Choroid plexus epithelial cell (primary cell): ENCODE measurements around the gene STMP1.
A peak's percentile ranks its signal among the peaks of the same experiment; 100 is the strongest.

Source experiments
- DNase-seq: peaks from one replicate; pipeline ENCODE4 v3.0.0-alpha.2; 2010; ENCODE audit warnings: low read depth
- H3K4me3 ChIP-seq: 2 replicates; pipeline ENCODE4 v1.5.1; 2011; ENCODE audit warnings: low read depth, mild to moderate bottlenecking, control low read depth, low read length, moderate library complexity
- TF ChIP-seq, protein P1 (sequence below): conservative IDR thresholded peaks from 2 replicates; pipeline ENCODE4 v1.5.1; 2011; ENCODE audit warnings: low read depth, mild to moderate bottlenecking, control low read depth, inconsistent platforms, low read length, moderate library complexity

The STMP1 gene

DNA sequence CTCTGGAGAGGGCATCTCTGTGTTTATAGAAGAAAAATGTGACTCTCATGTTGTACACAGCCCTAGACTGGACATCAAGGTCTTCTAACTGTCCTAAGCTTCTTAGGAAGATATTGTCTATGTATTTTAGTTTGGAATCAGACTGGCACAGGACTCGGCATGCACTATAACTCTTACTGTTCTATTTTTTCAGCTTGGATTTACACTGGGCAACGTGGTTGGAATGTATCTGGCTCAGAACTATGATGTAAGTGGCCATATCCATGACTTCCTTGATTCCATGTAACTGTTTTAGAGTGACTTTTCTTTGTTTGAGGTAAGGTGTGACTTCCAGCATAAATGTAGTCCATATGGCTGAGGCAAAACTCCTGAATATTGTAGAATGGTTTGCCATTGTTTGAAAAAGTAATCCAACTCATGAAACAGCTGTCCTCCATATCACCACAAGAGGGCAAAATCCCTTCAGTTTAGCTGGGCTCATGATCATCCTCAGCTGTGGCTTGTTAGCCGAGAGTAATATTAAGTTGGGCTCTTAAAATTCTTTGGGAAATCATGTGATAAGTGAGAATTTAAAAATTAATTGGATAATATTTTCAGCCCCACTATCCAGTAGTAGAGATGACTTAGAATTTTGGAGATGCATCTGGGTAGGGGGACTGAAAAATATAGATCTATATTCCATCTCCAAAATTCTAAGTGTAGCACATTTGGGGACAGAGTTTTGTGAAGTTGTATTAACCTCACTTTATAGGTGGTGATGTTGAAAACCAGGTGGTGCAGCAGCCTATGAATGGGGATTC, 10.4 kb downstream of the STMP1 start:
- TF ChIP-seq, protein P1, sequence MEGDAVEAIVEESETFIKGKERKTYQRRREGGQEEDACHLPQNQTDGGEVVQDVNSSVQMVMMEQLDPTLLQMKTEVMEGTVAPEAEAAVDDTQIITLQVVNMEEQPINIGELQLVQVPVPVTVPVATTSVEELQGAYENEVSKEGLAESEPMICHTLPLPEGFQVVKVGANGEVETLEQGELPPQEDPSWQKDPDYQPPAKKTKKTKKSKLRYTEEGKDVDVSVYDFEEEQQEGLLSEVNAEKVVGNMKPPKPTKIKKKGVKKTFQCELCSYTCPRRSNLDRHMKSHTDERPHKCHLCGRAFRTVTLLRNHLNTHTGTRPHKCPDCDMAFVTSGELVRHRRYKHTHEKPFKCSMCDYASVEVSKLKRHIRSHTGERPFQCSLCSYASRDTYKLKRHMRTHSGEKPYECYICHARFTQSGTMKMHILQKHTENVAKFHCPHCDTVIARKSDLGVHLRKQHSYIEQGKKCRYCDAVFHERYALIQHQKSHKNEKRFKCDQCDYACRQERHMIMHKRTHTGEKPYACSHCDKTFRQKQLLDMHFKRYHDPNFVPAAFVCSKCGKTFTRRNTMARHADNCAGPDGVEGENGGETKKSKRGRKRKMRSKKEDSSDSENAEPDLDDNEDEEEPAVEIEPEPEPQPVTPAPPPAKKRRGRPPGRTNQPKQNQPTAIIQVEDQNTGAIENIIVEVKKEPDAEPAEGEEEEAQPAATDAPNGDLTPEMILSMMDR = peak; percentile 91
- H3K4me3 ChIP-seq = no peak overlapping the region
- DNase-seq = peak; percentile 92

DNA sequence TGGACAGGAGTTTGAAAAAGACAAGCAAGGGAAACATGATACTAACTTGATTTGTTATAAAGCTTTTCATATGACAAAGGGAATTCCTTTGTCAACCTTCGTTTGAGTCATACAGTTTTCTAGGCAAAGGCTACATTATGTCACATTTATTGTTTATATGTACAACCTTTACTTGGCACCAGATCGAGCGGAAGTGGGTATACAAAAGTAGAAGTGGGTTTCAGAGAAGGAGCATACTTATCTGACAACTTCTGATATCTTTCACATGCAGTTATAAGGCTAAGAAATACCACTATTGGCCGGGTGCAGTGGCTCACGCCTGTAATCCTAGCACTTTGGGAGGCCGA, 11.0 kb downstream of the STMP1 start:
- H3K4me3 ChIP-seq = no peak overlapping the region
- DNase-seq = peak; percentile 63
- TF ChIP-seq, protein P1 = no peak

DNA sequence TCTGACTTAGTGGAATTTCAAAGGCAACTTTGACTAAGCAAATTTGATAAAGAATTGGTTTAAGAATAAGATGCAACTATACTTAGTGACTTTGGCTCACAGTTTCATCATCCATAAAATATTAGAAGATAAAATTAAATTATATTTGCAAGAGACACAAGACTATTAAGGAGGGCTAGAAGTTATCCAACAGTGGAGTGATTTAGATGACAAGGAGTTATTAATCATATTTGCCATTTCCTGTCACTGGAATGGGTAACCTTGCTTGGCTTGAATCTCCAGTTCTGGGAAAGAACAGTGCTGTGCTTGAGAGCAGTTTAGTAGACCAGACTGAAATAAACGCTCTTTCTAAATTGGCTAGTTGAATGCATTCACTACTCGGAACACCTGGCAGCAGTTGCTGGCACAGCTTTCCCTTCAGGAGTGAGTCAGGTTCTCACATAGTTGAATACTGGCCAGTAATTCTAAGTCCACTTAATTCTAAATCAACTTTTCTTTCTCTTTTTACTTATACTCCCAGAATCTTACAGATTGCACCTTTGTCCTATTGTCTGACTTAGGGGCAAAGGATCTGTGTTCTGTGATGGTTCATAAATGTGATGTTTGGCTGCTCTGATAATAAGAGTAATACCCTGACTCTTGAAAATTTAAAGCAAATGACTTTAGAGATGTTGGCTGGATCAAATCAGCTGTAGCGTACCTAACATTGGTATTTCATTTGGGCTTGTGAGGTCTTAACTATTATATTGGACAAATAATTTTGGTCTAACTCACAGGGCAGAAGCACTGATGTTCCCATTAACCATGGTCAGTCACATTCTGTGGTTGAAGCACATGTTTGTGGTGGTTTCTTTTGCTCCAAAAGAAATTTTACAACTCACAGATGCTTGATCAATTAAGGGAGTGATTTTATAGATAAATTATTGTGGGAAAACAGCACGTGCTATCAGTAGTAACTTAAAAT, 16.6 kb downstream of the STMP1 start:
- no peak overlapping the region for H3K4me3 ChIP-seq
- peak; percentile 80 for DNase-seq
- TF ChIP-seq, protein P1 = no peak

DNA sequence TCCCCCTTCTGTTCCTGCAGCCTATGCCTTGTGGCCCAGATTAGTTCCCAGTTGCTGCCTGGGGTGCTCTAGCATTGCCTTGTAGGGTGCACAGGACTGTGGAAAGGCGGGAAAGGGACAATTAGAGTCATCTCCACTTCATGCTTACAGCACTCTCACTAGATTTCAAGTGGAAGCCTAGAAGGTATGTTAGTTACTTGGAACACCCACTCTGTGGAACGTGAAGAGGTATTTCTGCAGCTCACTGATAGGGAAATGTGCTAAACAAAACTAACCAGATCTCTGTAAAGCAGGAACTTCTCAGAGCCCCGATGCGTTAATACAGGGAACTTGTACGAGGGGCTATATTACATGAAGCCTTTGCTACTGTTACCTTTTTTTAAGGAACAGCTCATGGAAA, 19.4 kb downstream of the STMP1 start:
- TF ChIP-seq, protein P1 = no peak
- no peak for DNase-seq
- H3K4me3 ChIP-seq = no peak overlapping the region

DNA sequence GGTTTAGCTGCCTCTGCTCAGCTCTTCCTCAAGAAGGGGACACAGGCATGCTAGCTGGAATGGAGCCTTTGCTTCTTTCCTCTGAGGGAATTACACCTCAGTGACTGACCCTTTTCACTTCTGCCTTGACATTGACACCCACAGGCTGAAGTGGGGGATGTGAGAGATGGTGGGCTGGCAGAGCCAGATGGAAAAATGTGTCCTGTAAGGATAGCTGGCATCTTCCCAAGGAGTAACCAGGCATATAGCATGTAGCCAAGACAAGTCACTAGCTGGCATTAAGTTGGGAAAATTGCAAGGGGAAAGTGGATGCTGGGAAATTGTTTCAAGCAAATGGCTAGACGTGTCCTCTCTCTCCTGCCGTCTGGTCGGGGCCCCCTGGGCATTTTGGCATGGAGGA, 19.9 kb downstream of the STMP1 start:
- no peak overlapping the region for H3K4me3 ChIP-seq
- TF ChIP-seq, protein P1 = no peak
- no peak for DNase-seq

DNA sequence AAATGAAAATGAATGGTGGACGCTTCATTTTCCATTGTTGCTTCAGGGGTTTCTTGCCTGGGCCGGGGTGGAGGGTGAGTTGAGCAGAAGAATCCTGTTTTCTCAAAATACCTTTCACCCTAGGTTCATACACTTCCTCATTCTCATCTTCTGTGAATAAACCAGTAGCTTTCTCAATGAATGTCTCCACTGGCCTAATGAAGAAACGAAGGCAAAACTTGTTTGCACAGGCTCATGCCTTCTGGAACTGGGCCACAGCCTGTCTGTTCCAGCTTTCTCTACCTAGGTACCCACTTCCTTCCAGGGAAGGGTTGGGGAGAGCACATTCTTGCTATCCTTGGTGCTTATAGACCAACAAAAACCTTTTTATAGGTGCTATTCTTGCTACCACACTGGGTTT, 21.3 kb downstream of the STMP1 start:
- TF ChIP-seq, protein P1 = no peak
- no peak for DNase-seq
- no peak overlapping the region for H3K4me3 ChIP-seq
